CD8-positive, alpha-beta memory T cell (primary cell): ENCODE data around the gene ZNF512. TPM values are rescaled to one million over a fixed set of nuclear protein-coding genes. Genes with fewer than 3 reads are reported as not detected.
"Not testable (repeated sequence)": the region's sequence is repeated elsewhere in the genome, so short reads cannot be mapped to it uniquely, and the experiment has no call there.

Experiments used
- CTCF ChIA-PET: fragments of 350-600 bp; sonication (Branson Sonifier 250); formaldehyde crosslinking; loops from one replicate; lab custom pipeline; 2021; ENCODE audit warnings: antibody characterized with exemption; lab: Charles Lee
- POLR2A ChIA-PET: fragments of 350-600 bp; sonication (Branson Sonifier 250); formaldehyde crosslinking; loops from one replicate; lab custom pipeline; 2021; ENCODE audit warnings: antibody characterized with exemption; lab: Charles Lee
- DNase-seq, 5 donors: peaks; one replicate each; pipeline versions ENCODE4 v3.0.0 to v3.0.0-alpha.2; 2020 to 2022; ENCODE audit warnings: mixed read lengths in 1 of 5
- H3K27ac ChIP-seq: one replicate; pipeline ENCODE4 v1.7.0; 2013; ENCODE audit warnings: low read depth, mild to moderate bottlenecking, low read length, moderate library complexity
- H3K27me3 ChIP-seq: 2 replicates; pipeline ENCODE4 v1.7.0; 2013; ENCODE audit warnings: low read length, mild to moderate bottlenecking; ENCODE audit not compliant: insufficient read depth, poor library complexity, severe bottlenecking
- H3K36me3 ChIP-seq: 2 replicates; pipeline ENCODE4 v1.7.0; 2013; ENCODE audit warnings: mild to moderate bottlenecking, low read length, moderate library complexity; ENCODE audit not compliant: insufficient read depth
- H3K4me1 ChIP-seq: 2 replicates; pipeline ENCODE4 v1.7.0; 2013; ENCODE audit warnings: mild to moderate bottlenecking, low read length, moderate library complexity; ENCODE audit not compliant: insufficient read depth
- H3K4me3 ChIP-seq: 2 replicates; pipeline ENCODE4 v1.7.0; 2013; ENCODE audit warnings: mild to moderate bottlenecking, low read length
- H3K9me3 ChIP-seq: 2 replicates; pipeline ENCODE4 v1.7.0; 2013; ENCODE audit warnings: mild to moderate bottlenecking, low read length
- H3K27ac Mint-ChIP-seq, 8 donors: one replicate each; pipeline ENCODE4 v1.8.0; 2020 to 2021; ENCODE audit warnings: mixed read lengths in 8 of 8, mild to moderate bottlenecking in 6 of 8, inconsistent platforms in 3 of 8, moderate library complexity in 3 of 8
- H3K27me3 Mint-ChIP-seq, 2 donors: one replicate each; pipeline ENCODE4 v1.8.0; 2020 to 2021; ENCODE audit warnings: mixed read lengths in 2 of 2, mild to moderate bottlenecking in 1 of 2, moderate library complexity in 1 of 2
- H3K36me3 Mint-ChIP-seq, 3 donors: one replicate each; pipeline ENCODE4 v1.8.0; 2020 to 2021; ENCODE audit warnings: mixed read lengths in 3 of 3, inconsistent platforms in 1 of 3, mild to moderate bottlenecking in 1 of 3
- H3K4me1 Mint-ChIP-seq, 3 donors: one replicate each; pipeline ENCODE4 v1.8.0; 2020 to 2021; ENCODE audit warnings: mixed read lengths in 3 of 3, inconsistent platforms in 1 of 3, mild to moderate bottlenecking in 1 of 3
- H3K4me3 Mint-ChIP-seq, 7 donors: one replicate each; pipeline ENCODE4 v1.8.0; 2020 to 2021; ENCODE audit warnings: mixed read lengths in 7 of 7, mild to moderate bottlenecking in 6 of 7, moderate library complexity in 4 of 7, inconsistent platforms in 2 of 7
- H3K9me3 Mint-ChIP-seq, 5 donors: one replicate each; pipeline ENCODE4 v1.8.0; 2020 to 2022; ENCODE audit warnings: mixed read lengths in 5 of 5, mild to moderate bottlenecking in 3 of 5, moderate library complexity in 2 of 5, inconsistent platforms in 1 of 5
- polyA plus RNA-seq: library from polyadenylated mRNA; unstranded; fragments of 300-500 nt; fragmentation: Illumina TruSeq; gene quantifications from one replicate; pipeline ENCODE4 v1.2.3, GENCODE V29; 2021
- total RNA-seq, 2 experiments: library from RNA; stranded (reverse); gene quantifications; one replicate each; pipeline ENCODE4 v1.2.3, GENCODE V29; 2021

The ZNF512 gene
- total and polyA plus RNA-seq, 3 experiments from 2014 or later: 20.6 to 39.1 (median 21.8) TPM

DNA sequence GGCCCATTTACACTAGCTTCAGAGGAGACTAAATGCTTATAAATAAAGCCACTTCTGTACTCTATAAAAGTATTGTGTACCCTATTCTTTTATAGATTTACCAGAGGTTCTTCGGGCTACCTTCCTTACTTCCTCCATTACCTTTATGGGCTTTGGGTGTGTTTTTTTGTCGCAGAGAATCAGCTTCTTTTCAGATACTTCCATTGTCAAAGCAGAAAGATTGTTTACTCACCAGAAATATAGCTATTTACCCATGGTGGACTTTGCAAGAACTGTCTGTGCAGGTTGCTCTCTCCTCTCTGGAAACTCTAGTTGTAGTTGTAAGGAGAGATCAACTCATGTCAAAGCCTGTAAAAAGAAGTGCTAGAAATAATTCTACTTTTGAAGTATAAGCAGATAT, 31.1 kb downstream of the ZNF512 start:
- Histone ChIP-seq H3K27ac (no peak overlapping the region), H3K27me3 (no peaks in the 10 kb centered on the region), H3K36me3 (peaks cover 39% of the 10 kb centered on the region), H3K9me3 (no peaks in the 10 kb centered on the region), H3K4me1 (no peaks in the 10 kb centered on the region), H3K4me3 (no peak overlapping the region)
- peaks cover 0 to 2% of the 10 kb centered on the region in 2 donors for H3K27me3 Mint-ChIP-seq
- POLR2A ChIA-PET: no interaction called here
- no peak for DNase-seq
- no peak overlapping the region for H3K27ac Mint-ChIP-seq
- peaks cover 7 to 75% (median 22%) of the 10 kb centered on the region in 3 donors for H3K36me3 Mint-ChIP-seq
- no peaks in the 10 kb centered on the region for H3K9me3 Mint-ChIP-seq
- no peak overlapping the region for H3K4me3 Mint-ChIP-seq
- CTCF ChIA-PET: interaction anchor here (0.7 to 0.8 kb wide), 2 partner anchors 9 to 11 kb away, joined by 3 read pairs; no protein-coding TSS in a partner anchor
- peaks cover 0 to 5% (median 4%) of the 10 kb centered on the region in 3 donors for H3K4me1 Mint-ChIP-seq

DNA sequence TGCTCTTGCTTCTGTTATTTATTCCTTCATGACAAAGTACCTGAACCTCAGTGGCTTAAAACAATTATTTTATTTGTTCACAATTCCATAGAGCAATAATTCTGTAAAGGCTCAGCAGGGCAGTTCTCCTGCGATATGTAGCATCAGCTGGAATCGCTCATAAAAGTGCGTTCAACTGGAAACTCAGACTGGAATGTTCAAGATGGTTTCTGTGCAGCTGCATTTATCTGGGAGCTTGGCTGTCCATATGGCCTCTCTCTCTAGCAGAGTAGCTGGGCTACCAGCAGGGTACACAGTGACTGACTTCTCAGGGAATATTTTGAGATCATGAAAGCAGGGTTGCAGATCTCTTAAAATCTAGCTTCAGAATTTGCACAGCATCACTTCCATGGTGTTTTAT, 32.5 kb downstream of the ZNF512 start:
- Mint-ChIP-seq H3K4me3 (no peak overlapping the region), H3K27me3 (peaks cover 0 to 2% of the 10 kb centered on the region in 2 donors), H3K36me3 (peaks cover 7 to 75% (median 24%) of the 10 kb centered on the region in 3 donors), H3K27ac (no peak overlapping the region), H3K9me3 (no peaks in the 10 kb centered on the region), H3K4me1 (peaks cover 0 to 5% (median 4%) of the 10 kb centered on the region in 3 donors)
- no peaks in the 10 kb centered on the region for H3K4me1 ChIP-seq
- H3K4me3 ChIP-seq: no peak overlapping the region
- no peak for DNase-seq
- ChIA-PET POLR2A (interaction anchor here (0.5 kb wide), 1 partner anchor 1502 kb away, joined by 3 read pairs; no protein-coding TSS in a partner anchor), CTCF (no interaction called here)
- no peak overlapping the region for H3K27ac ChIP-seq
- H3K9me3 ChIP-seq: no peaks in the 10 kb centered on the region
- H3K27me3 ChIP-seq: no peaks in the 10 kb centered on the region
- peaks cover 39% of the 10 kb centered on the region for H3K36me3 ChIP-seq

DNA sequence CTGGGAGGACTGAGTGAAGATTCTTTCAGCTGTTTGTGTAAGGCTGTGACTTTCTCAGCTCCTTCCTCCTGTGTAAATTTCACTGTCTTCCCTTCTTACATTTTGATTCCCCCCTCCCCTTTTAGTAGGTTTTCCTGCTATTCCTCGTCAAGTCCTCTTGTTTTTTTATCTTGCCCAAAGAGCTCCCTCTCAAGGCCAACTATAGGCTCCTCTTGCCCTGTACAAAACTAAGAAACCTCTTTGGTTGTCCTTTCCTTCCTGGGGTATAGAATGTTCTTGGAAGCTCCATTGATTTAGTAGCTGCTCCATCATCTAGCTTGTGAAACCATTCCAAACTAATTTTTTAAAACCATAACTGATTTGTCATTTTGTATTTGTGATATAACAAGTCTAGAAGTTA, 38.7 kb downstream of the ZNF512 start:
- no peaks in the 10 kb centered on the region for H3K27me3 Mint-ChIP-seq
- H3K27ac ChIP-seq: no peak overlapping the region
- no peaks in the 10 kb centered on the region for H3K9me3 Mint-ChIP-seq
- H3K4me1 ChIP-seq: no peaks in the 10 kb centered on the region
- POLR2A ChIA-PET: no interaction called here
- peaks cover 7 to 70% (median 41%) of the 10 kb centered on the region in 3 donors for H3K36me3 Mint-ChIP-seq
- H3K4me1 Mint-ChIP-seq: no peaks in the 10 kb centered on the region
- no peak for DNase-seq
- H3K9me3 ChIP-seq: no peaks in the 10 kb centered on the region
- H3K27ac Mint-ChIP-seq: peak overlapping the region in 4 of 8 donors; percentile 17 to 58 (median 47)
- no peaks in the 10 kb centered on the region for H3K27me3 ChIP-seq
- H3K4me3 Mint-ChIP-seq: no peak overlapping the region
- no peak overlapping the region for H3K4me3 ChIP-seq
- H3K36me3 ChIP-seq: peaks cover 49% of the 10 kb centered on the region
- CTCF ChIA-PET: no interaction called here

DNA sequence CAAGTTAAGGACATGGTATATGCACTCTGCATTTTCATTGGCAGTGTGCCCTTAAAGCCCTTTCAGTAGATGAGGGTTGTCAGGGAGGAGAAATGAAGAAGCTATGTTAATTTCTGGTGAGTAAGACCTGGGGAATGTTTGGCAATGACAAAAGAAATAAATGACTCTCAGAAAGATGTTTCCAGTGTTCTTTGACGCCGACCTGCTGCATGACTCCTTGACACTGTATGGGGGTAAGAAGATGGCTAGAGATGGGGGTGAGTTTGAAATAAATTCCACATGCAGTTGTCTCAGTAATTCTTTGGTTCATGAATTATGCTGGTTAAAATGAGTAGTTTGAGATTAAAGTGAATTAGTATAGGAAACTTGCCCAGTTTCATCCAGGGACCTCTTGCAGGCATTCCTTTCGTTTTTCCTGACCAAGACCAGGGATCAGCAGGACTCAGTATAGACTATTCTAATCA, 40.1 kb downstream of the ZNF512 start:
- peaks cover 2% of the 10 kb centered on the region for H3K4me1 ChIP-seq
- POLR2A ChIA-PET: no interaction called here
- CTCF ChIA-PET: no interaction called here

DNA sequence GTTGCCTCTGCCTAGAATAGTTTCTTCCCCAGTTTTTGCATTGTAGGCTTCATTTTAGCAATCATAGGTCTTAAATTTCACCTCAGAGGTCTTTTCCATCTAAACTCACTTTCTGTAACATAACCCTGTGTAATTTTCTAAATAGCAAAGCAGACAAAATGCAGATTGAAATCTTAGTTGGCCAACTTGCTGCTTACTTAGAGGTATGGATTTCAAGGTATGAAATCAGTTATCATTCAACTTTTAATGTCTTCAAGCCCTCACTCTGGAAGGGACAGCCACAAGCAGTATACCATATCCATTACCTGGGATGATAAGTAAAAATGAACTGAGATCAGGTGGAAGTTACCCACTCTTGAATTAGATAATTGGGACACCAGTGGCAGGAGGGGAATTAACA, 42.1 kb downstream of the ZNF512 start:
- H3K4me3 ChIP-seq: no peak overlapping the region
- no peak overlapping the region for H3K4me3 Mint-ChIP-seq
- peaks cover 14% of the 10 kb centered on the region for H3K4me1 ChIP-seq
- DNase-seq: no peak
- no peaks in the 10 kb centered on the region for H3K9me3 ChIP-seq
- H3K36me3 Mint-ChIP-seq: peaks cover 0 to 46% (median 29%) of the 10 kb centered on the region in 3 donors
- H3K4me1 Mint-ChIP-seq: peaks cover 0 to 2% (median 0%) of the 10 kb centered on the region in 3 donors
- no peaks in the 10 kb centered on the region for H3K27me3 ChIP-seq
- ChIA-PET CTCF (no interaction called here), POLR2A (no interaction called here)
- no peaks in the 10 kb centered on the region for H3K9me3 Mint-ChIP-seq
- H3K27ac Mint-ChIP-seq: peak overlapping the region in 7 of 8 donors; percentile 3 to 83 (median 49)
- peaks cover 30% of the 10 kb centered on the region for H3K36me3 ChIP-seq
- no peak overlapping the region for H3K27ac ChIP-seq
- H3K27me3 Mint-ChIP-seq: no peaks in the 10 kb centered on the region

More for the DNA sequence above, 40.1 kb downstream of the ZNF512 start:
- no peak for DNase-seq
- no peak overlapping the region for H3K4me3 ChIP-seq
- no peaks in the 10 kb centered on the region for H3K9me3 Mint-ChIP-seq
- peak overlapping the region in 5 of 8 donors; percentile 16 to 76 (median 37) for H3K27ac Mint-ChIP-seq
- no peak overlapping the region for H3K27ac ChIP-seq
- peaks cover 0 to 58% (median 35%) of the 10 kb centered on the region in 3 donors for H3K36me3 Mint-ChIP-seq
- H3K27me3 ChIP-seq: no peaks in the 10 kb centered on the region
- no peaks in the 10 kb centered on the region for H3K27me3 Mint-ChIP-seq
- H3K36me3 ChIP-seq: peaks cover 35% of the 10 kb centered on the region
- no peak overlapping the region for H3K4me3 Mint-ChIP-seq
- H3K9me3 ChIP-seq: no peaks in the 10 kb centered on the region
- H3K4me1 Mint-ChIP-seq: peaks cover 0 to 2% (median 0%) of the 10 kb centered on the region in 3 donors

DNA sequence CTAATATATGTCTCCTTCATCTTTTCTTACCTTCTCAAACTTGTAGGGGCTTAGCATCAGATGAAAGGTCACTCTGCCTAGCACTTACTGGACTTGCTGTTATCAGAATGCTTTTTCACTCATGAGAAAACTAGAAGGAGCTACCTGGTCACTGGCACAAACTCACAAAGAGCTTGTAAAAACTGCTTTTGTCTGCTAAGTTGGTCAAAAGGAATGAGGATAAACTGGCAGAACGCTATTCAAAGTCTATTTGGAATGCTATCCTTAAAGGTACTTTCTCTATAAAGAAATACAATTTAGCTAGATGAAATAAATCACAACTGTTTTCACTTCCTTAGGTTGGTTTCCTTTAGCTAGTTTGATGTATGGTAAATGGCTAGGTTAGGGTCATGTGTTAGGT, 43.5 kb downstream of the ZNF512 start:
- H3K27me3 Mint-ChIP-seq, POLR2A ChIA-PET, DNase-seq, H3K9me3 Mint-ChIP-seq, H3K27ac ChIP-seq, H3K9me3 ChIP-seq, H3K4me3 ChIP-seq, CTCF ChIA-PET, H3K27me3 ChIP-seq: not testable (repeated sequence)
- Mint-ChIP-seq H3K4me1 (peaks cover 10 to 14% (median 13%) of the 10 kb centered on the region in 3 donors), H3K4me3 (peak overlapping the region in 1 of 7 donors; percentile 16), H3K36me3 (peaks cover 0 to 42% (median 25%) of the 10 kb centered on the region in 3 donors), H3K27ac (peak overlapping the region in 6 of 8 donors; percentile 11 to 85 (median 52))
- peaks cover 33% of the 10 kb centered on the region for H3K36me3 ChIP-seq
- peaks cover 15% of the 10 kb centered on the region for H3K4me1 ChIP-seq

DNA sequence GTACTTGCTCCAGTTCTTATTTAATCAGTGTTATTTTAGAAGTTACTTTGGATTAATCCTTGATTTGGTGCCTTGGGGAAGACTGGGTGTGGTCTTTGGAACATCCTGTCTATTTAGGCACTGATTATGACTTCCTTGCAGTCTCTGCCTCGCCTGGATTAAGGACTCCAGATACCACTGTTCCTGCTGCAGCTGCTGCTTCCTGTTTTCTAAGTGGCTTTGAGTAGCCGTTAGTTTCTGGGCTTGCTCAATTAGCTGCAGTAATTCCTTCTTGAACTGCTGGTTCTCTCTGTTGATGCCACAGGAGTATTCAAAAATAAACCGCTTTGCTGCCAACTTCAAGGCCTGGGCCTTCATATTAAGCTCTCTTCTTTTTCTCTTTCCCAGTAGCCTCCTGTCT, 44.1 kb downstream of the ZNF512 start:
- Mint-ChIP-seq H3K4me1 (peaks cover 15 to 19% (median 16%) of the 10 kb centered on the region in 3 donors), H3K27ac (peak overlapping the region in 4 of 8 donors; percentile 11 to 94 (median 60)), H3K4me3 (peak overlapping the region in 2 of 7 donors; percentile 12 to 13), H3K36me3 (peaks cover 0 to 42% (median 24%) of the 10 kb centered on the region in 3 donors)
- peaks cover 15% of the 10 kb centered on the region for H3K4me1 ChIP-seq
- H3K9me3 Mint-ChIP-seq, H3K27me3 ChIP-seq, H3K27ac ChIP-seq, H3K27me3 Mint-ChIP-seq, CTCF ChIA-PET, POLR2A ChIA-PET, DNase-seq, H3K4me3 ChIP-seq, H3K9me3 ChIP-seq: not testable (repeated sequence)
- H3K36me3 ChIP-seq: peaks cover 34% of the 10 kb centered on the region

DNA sequence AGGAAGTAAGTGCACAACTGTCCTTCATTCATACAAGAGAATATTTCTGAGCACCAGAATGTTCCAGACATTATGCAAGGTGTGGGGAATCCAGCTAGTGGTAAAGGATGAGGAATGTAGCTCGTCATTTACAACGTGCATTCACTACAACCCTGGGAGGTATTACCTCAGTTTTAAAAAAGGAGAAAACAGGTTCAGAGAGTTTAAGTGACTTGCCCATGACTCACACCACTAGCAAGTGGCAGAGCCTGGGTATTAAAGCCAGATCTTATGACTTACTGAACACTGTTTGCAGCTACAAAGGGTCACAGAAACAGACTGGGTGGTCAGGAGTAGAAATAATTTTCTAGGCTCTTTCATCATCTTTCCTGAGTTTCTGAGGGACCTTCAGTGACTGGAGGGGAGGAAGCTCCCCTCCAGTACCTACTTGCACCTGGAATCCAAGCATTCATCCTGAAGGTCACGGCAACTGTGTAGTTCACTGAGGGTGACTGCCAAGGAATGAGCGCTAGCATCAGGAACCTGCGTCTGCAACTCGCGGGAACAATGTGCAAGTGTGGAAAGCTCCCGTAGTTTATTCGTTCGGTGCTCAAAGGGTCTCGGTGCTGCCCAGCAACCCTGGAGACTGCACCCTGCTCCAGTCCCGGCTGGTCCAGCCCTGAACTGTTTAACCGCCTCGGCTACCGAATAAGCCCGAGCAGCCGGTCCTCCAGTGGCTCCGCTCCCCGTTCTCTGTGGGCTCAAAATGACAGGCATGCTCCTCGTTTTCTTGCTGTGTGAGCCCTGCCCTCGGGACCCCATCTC, 45.3 kb downstream of the ZNF512 start:
- CTCF ChIA-PET: interaction anchor here (0.8 to 1.7 kb wide), 4 partner anchors 17 to 259 kb away, joined by 3 to 4 read pairs (median 3); partner anchors contain the start of genes PPM1G, SLC4A1AP and SUPT7L
- Histone ChIP-seq H3K27me3 (no peaks in the 10 kb centered on the region), H3K9me3 (no peaks in the 10 kb centered on the region), H3K36me3 (peaks cover 28% of the 10 kb centered on the region), H3K4me1 (peaks cover 15% of the 10 kb centered on the region), H3K4me3 (peak overlapping the region; percentile 88), H3K27ac (peak overlapping the region; percentile 84)
- Mint-ChIP-seq H3K36me3 (peaks cover 0 to 42% (median 19%) of the 10 kb centered on the region in 3 donors), H3K9me3 (no peaks in the 10 kb centered on the region), H3K27me3 (no peaks in the 10 kb centered on the region), H3K4me3 (peak overlapping the region in 2 of 7 donors; percentile 21 to 61), H3K27ac (peak overlapping the region in 3 of 8 donors; percentile 48 to 83 (median 67)), H3K4me1 (peaks cover 15 to 23% (median 22%) of the 10 kb centered on the region in 3 donors)
- POLR2A ChIA-PET: interaction anchor here (0.7 to 1.2 kb wide), 3 partner anchors 35 to 730 kb away, joined by 3 to 4 read pairs (median 3); partner anchors contain the start of genes PPM1G, SLC4A1AP and SUPT7L
- no peak for DNase-seq
